ENCODE data around the gene DCX. TPM values are rescaled to one million over a fixed set of nuclear protein-coding genes. Genes with fewer than 3 reads are reported as not detected.

DCX gene
- total RNA-seq, 1 experiment from 2014 or later, result not detected

DNA sequence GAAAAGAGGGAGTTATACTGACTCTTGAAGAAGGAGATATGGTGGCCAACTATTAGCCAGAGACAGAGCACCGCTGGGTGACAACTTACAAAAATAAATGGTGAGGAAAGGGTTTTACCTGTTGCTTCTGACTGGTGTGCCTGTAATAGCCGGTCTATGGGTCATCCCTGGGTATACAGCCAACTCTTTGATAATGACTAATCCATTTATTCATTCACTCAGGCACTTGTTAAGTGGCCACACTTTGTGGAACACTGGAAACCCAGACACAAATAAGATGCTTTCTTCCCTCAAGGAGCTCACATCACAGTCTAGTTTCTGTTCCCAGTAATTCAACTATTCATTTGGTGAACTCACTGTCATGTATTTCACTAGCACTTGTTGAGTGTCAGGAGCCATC, 128.5 kb downstream of the DCX start:
- DNase-seq (ENCODE audit: low read depth, low spot score), result no peak
- ChIA-PET CTCF (no interaction called here), POLR2A (no interaction called here), RAD21 (ENCODE audit: low non-redundant PET in 1 of 2, low total read pairs in 2 of 2, uncharacterized antibody in 2 of 2, unreplicated experiment in 2 of 2) (no interaction called here)
- Histone ChIP-seq H3K79me2 (ENCODE audit: insufficient read depth, low read length) (no peaks in the 10 kb centered on the region), H3K36me3 (ENCODE audit: control insufficient read depth in 1 of 2, insufficient read depth in 2 of 2, low read length in 2 of 2) (no peaks in the 10 kb centered on the region), H3K4me1 (ENCODE audit: control insufficient read depth in 1 of 2, insufficient read depth in 2 of 2, low read length in 2 of 2) (no peaks in the 10 kb centered on the region), H3K27me3 (ENCODE audit: insufficient read depth, low read length) (peaks cover 5% of the 10 kb centered on the region; the same call in 1 of the 2 replicates), H2AFZ (ENCODE audit: low read depth, low read length, poor library complexity, severe bottlenecking) (no peak overlapping the region), H3K4me2 (ENCODE audit: low read length) (no peak overlapping the region), H3K9me2 (ENCODE audit: insufficient read depth) (no peaks in the 10 kb centered on the region), H3K4me3 (replicated peaks in 1 of 2; ENCODE audit: low read depth in 1 of 2, low read length in 2 of 2) (no peak overlapping the region), H3K27ac (ENCODE audit: low read depth, low read length) (no peak overlapping the region), H4K20me1 (ENCODE audit: insufficient read depth) (no peaks in the 10 kb centered on the region), H3K9ac (ENCODE audit: low read length) (no peak overlapping the region), H3K9me3 (ENCODE audit: control insufficient read depth in 1 of 2, insufficient read depth in 1 of 2, low read depth in 1 of 2, low read length in 2 of 2) (no peaks in the 10 kb centered on the region)
- no peak for ATAC-seq
- TF ChIP-seq EGR1 (IDR thresholded peaks at IDR 0.05; ENCODE audit: low read depth) (no peak), CBX3 (IDR thresholded peaks at IDR 0.05; ENCODE audit: low read depth) (no peak), TCF7L2 (IDR thresholded peaks at IDR 0.05; ENCODE audit: borderline replicate concordance, extremely low read depth, insufficient read depth, insufficient read length) (no peak), SIN3A (IDR thresholded peaks at IDR 0.05; ENCODE audit: low read depth) (no peak), ZNF274 (IDR thresholded peaks at IDR 0.05; ENCODE audit: low read depth, low read length) (no peak), POLR2AphosphoS5 (IDR thresholded peaks at IDR 0.05; ENCODE audit: low read depth, low read length) (no peak)
- TF ChIP-seq, protein P1, sequence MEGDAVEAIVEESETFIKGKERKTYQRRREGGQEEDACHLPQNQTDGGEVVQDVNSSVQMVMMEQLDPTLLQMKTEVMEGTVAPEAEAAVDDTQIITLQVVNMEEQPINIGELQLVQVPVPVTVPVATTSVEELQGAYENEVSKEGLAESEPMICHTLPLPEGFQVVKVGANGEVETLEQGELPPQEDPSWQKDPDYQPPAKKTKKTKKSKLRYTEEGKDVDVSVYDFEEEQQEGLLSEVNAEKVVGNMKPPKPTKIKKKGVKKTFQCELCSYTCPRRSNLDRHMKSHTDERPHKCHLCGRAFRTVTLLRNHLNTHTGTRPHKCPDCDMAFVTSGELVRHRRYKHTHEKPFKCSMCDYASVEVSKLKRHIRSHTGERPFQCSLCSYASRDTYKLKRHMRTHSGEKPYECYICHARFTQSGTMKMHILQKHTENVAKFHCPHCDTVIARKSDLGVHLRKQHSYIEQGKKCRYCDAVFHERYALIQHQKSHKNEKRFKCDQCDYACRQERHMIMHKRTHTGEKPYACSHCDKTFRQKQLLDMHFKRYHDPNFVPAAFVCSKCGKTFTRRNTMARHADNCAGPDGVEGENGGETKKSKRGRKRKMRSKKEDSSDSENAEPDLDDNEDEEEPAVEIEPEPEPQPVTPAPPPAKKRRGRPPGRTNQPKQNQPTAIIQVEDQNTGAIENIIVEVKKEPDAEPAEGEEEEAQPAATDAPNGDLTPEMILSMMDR (IDR thresholded peaks at IDR 0.05 in 2 of 3, conservative IDR thresholded peaks at IDR 0.05 in 1 of 3; ENCODE audit: borderline replicate concordance in 1 of 3, insufficient read depth in 1 of 3, low read depth in 2 of 3, low read length in 2 of 3), result no peak
- BruUV-seq (replicated peaks), result no TSS peak
- intact Hi-C loops (cut with micrococcal nuclease), result no loop called here

DNA sequence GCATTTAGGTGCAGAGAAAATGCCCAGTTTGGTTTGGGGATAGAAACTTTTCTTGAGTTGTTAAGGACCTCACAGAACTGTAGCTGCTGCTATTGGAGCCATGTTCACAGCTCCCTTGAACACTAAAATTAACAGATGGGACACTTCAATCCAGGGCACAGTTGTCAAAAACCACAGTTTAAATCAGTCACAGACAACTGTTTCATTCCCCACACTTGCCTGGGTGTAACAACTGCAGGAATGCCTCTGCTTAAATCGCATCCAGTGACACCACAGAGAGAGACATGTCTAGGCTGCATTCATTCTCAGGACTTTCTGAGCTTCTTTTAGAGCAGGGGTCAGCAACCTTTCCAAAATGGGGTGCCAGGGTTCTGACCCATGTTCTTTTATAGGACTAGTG, 129.0 kb downstream of the DCX start:
- H3K27ac ChIP-seq (ENCODE audit: low read depth, low read length), result no peak overlapping the region
- RAD21 ChIA-PET (ENCODE audit: low non-redundant PET in 1 of 2, low total read pairs in 2 of 2, uncharacterized antibody in 2 of 2, unreplicated experiment in 2 of 2), result no interaction called here
- POLR2A ChIA-PET, result no interaction called here
- no peaks in the 10 kb centered on the region for H3K9me3 ChIP-seq (ENCODE audit: control insufficient read depth in 1 of 2, insufficient read depth in 1 of 2, low read depth in 1 of 2, low read length in 2 of 2)
- no peaks in the 10 kb centered on the region for H3K79me2 ChIP-seq (ENCODE audit: insufficient read depth, low read length)
- no peaks in the 10 kb centered on the region for H3K9me2 ChIP-seq (ENCODE audit: insufficient read depth)
- DNase-seq (ENCODE audit: low read depth, low spot score), result no peak
- no peaks in the 10 kb centered on the region for H3K36me3 ChIP-seq (ENCODE audit: control insufficient read depth in 1 of 2, insufficient read depth in 2 of 2, low read length in 2 of 2)
- no peak overlapping the region for H2AFZ ChIP-seq (ENCODE audit: low read depth, low read length, poor library complexity, severe bottlenecking)
- H4K20me1 ChIP-seq (ENCODE audit: insufficient read depth), result no peaks in the 10 kb centered on the region
- no peak for ATAC-seq
- peaks cover 5% of the 10 kb centered on the region; the same call in 1 of the 2 replicates for H3K27me3 ChIP-seq (ENCODE audit: insufficient read depth, low read length)
- BruUV-seq (replicated peaks), result no TSS peak
- CTCF ChIA-PET, result no interaction called here
- no peaks in the 10 kb centered on the region for H3K4me1 ChIP-seq (ENCODE audit: control insufficient read depth in 1 of 2, insufficient read depth in 2 of 2, low read length in 2 of 2)
- no peak overlapping the region for H3K9ac ChIP-seq (ENCODE audit: low read length)
- no peak overlapping the region for H3K4me2 ChIP-seq (ENCODE audit: low read length)
- no peak overlapping the region for H3K4me3 ChIP-seq (replicated peaks in 1 of 2; ENCODE audit: low read depth in 1 of 2, low read length in 2 of 2)
- intact Hi-C loops (cut with micrococcal nuclease), result no loop called here
- no peak for TF ChIP-seq POLR2AphosphoS5 (IDR thresholded peaks at IDR 0.05; ENCODE audit: low read depth, low read length)
- TF ChIP-seq EZH2 (IDR thresholded peaks at IDR 0.05), result no peak
- TF ChIP-seq SP1 (IDR thresholded peaks at IDR 0.05; ENCODE audit: low read depth), result no peak
- TF ChIP-seq TCF7L2 (IDR thresholded peaks at IDR 0.05; ENCODE audit: borderline replicate concordance, extremely low read depth, insufficient read depth, insufficient read length), result no peak
- TF ChIP-seq ZFX (IDR thresholded peaks at IDR 0.05), result no peak
- no peak for TF ChIP-seq ELF1 (IDR thresholded peaks at IDR 0.05; ENCODE audit: borderline replicate concordance, low read depth)
- TF ChIP-seq RAD21 (IDR thresholded peaks at IDR 0.05; ENCODE audit: low read depth), result no peak
- no peak for TF ChIP-seq REST (IDR thresholded peaks at IDR 0.05; ENCODE audit: low read depth)
- no peak for TF ChIP-seq EZH2phosphoT487 (IDR thresholded peaks at IDR 0.05; ENCODE audit: borderline replicate concordance)
- TF ChIP-seq, protein P2, sequence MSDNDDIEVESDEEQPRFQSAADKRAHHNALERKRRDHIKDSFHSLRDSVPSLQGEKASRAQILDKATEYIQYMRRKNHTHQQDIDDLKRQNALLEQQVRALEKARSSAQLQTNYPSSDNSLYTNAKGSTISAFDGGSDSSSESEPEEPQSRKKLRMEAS (IDR thresholded peaks at IDR 0.05), result no peak
- TF ChIP-seq CEBPB (IDR thresholded peaks at IDR 0.05; ENCODE audit: low read depth), result no peak
- no peak for TF ChIP-seq SIN3A (IDR thresholded peaks at IDR 0.05; ENCODE audit: low read depth)
- no peak for TF ChIP-seq YY1 (IDR thresholded peaks at IDR 0.05; ENCODE audit: extremely low read depth, insufficient replicate concordance, low read depth, low read length)

All from HCT116 (cell line).